ENCODE measurements around the gene EPB41L1.

Gene EPB41L1

DNA sequence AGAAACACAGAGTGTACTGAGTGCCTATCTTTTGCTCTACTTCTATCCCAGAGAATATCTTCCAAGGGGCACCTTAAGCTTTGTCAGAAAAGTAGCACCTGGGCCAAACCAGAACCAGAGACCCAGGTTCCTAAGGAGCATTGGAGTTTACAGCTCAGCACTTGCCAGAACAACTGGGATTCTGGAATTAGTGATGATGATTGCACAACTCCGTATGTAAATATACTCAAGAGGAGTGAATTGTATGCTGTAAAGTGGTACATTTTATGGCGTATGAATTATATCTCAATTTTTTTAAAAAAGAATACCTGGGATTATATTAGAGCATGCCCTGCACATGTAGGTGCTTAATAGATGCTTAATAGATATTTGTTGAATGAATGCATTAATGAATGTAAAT lies 36.2 kb upstream of the EPB41L1 start:
- Mint-ChIP-seq H3K36me3 (ENCODE audit: low read depth) (no peaks in the 10 kb centered on the region), H3K27ac (no peak overlapping the region), H3K27me3 (peaks cover 10% of the 10 kb centered on the region), H3K4me3 (no peak overlapping the region), H3K9me3 (no peaks in the 10 kb centered on the region), H3K4me1 (ENCODE audit: low read depth) (no peaks in the 10 kb centered on the region)

- no peak overlapping the region for H3K27ac Mint-ChIP-seq
- peaks cover 10% of the 10 kb centered on the region for H3K27me3 Mint-ChIP-seq
- H3K4me3 Mint-ChIP-seq = no peak overlapping the region
- no peaks in the 10 kb centered on the region for H3K4me1 Mint-ChIP-seq (ENCODE audit: low read depth)
- H3K36me3 Mint-ChIP-seq (ENCODE audit: low read depth) = no peaks in the 10 kb centered on the region
- no peaks in the 10 kb centered on the region for H3K9me3 Mint-ChIP-seq
Measured at GRCh38 chr20:36119537-36119936, 35.0 kb upstream of the EPB41L1 start.

DNA sequence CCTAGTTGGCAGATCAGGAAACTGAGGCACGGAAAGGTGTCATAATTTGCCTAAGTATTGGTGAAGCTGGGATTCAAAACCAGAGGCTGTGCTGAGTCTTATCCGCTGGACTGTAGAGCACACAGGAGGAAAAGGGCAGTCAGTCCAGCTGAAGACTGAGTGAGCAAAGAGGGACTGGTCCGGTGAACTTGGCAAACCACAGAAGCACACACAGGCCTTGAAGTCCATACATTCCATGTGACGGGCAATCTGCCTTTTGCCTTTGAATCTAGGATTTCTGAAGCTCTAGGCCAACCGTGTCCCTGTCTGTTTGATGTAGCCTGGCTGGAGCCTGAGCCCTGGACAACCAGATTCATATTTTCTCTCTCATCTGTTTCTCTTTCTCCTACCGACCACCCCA lies 34.3 kb upstream of the EPB41L1 start:
- Mint-ChIP-seq H3K4me1 (ENCODE audit: low read depth) (no peaks in the 10 kb centered on the region), H3K9me3 (no peaks in the 10 kb centered on the region), H3K27me3 (peaks cover 9% of the 10 kb centered on the region), H3K36me3 (ENCODE audit: low read depth) (no peaks in the 10 kb centered on the region), H3K4me3 (no peak overlapping the region), H3K27ac (no peak overlapping the region)

GRCh38 chr20:36120991-36121390 lies 33.5 kb upstream of the EPB41L1 start:
- no peak overlapping the region for H3K27ac Mint-ChIP-seq
- H3K9me3 Mint-ChIP-seq = no peaks in the 10 kb centered on the region
- no peak overlapping the region for H3K4me3 Mint-ChIP-seq
- no peaks in the 10 kb centered on the region for H3K36me3 Mint-ChIP-seq (ENCODE audit: low read depth)
- H3K4me1 Mint-ChIP-seq (ENCODE audit: low read depth) = no peaks in the 10 kb centered on the region
- H3K27me3 Mint-ChIP-seq = peaks cover 6% of the 10 kb centered on the region

GRCh38 chr20:36121981-36122930 lies 32.3 kb upstream of the EPB41L1 start:
- Mint-ChIP-seq H3K36me3 (ENCODE audit: low read depth) (no peaks in the 10 kb centered on the region), H3K9me3 (no peaks in the 10 kb centered on the region), H3K4me3 (no peak overlapping the region), H3K27ac (no peak overlapping the region), H3K4me1 (ENCODE audit: low read depth) (no peaks in the 10 kb centered on the region), H3K27me3 (peaks cover 5% of the 10 kb centered on the region)

- H3K27ac Mint-ChIP-seq = no peak overlapping the region
- no peak overlapping the region for H3K4me3 Mint-ChIP-seq
- no peaks in the 10 kb centered on the region for H3K4me1 Mint-ChIP-seq (ENCODE audit: low read depth)
- H3K36me3 Mint-ChIP-seq (ENCODE audit: low read depth) = no peaks in the 10 kb centered on the region
- H3K9me3 Mint-ChIP-seq = no peaks in the 10 kb centered on the region
- peaks cover 5% of the 10 kb centered on the region for H3K27me3 Mint-ChIP-seq
Measured at GRCh38 chr20:36122931-36123288, 31.6 kb upstream of the EPB41L1 start.

DNA sequence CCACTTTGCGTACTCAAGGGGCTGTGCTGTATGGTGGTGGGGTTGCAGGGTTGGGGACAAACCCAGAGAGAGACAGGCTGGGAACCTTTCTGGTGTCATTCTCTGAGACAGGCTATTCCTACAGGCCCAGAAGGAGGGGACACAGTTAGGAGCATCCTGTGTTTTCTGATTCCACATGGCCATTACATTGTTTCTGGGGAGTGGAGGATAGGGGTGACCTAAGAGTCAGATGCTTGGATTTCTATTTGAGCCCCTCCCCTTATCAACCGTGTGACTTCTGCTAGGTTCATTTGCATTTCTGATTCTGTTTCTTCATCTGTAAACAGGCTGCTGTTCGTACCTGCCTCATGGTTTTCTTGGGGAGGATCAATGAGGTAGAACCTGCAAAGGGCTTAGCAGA lies 29.4 kb upstream of the EPB41L1 start:
- no peaks in the 10 kb centered on the region for H3K36me3 Mint-ChIP-seq (ENCODE audit: low read depth)
- H3K4me3 Mint-ChIP-seq = no peak overlapping the region
- no peak overlapping the region for H3K27ac Mint-ChIP-seq
- peaks cover 5% of the 10 kb centered on the region for H3K27me3 Mint-ChIP-seq
- H3K9me3 Mint-ChIP-seq = no peaks in the 10 kb centered on the region
- H3K4me1 Mint-ChIP-seq (ENCODE audit: low read depth) = no peaks in the 10 kb centered on the region

DNA sequence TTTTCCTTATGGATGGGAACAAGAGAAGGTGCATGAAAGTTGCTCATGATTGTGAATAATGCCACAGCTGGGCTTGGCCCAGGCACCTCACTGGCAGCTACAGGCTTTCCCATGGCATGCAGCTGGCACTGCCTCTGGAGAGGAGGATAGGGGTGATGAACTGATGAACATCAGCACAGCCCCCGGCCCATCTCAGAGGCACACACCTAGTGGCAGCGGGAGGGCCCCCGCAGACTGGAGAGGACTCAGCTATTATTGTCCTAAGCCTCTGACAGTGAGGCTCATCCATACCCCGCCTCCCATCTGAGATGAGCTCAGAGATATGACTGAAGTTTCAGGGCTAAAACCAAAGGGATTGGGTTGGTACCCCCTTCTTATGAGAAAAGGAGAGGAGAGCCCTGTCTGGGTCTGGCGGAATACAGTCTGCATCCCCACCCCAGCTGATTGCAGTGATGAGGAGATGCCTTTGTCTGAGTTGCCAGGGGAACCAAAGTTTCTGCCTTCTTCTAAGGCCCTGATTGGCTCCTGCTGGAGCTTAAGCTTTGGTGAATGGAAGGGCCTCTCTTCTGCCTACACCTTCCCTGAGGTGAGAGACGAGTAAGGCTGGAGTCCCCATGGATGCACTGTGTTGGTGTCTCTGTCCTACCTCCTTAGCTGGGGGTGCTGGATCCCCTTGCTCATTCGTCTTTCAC lies 27.6 kb upstream of the EPB41L1 start:
- Mint-ChIP-seq H3K4me1 (ENCODE audit: low read depth) (no peaks in the 10 kb centered on the region), H3K27me3 (peaks cover 5% of the 10 kb centered on the region), H3K36me3 (ENCODE audit: low read depth) (no peaks in the 10 kb centered on the region), H3K27ac (no peak overlapping the region), H3K4me3 (no peak overlapping the region), H3K9me3 (no peaks in the 10 kb centered on the region)

DNA sequence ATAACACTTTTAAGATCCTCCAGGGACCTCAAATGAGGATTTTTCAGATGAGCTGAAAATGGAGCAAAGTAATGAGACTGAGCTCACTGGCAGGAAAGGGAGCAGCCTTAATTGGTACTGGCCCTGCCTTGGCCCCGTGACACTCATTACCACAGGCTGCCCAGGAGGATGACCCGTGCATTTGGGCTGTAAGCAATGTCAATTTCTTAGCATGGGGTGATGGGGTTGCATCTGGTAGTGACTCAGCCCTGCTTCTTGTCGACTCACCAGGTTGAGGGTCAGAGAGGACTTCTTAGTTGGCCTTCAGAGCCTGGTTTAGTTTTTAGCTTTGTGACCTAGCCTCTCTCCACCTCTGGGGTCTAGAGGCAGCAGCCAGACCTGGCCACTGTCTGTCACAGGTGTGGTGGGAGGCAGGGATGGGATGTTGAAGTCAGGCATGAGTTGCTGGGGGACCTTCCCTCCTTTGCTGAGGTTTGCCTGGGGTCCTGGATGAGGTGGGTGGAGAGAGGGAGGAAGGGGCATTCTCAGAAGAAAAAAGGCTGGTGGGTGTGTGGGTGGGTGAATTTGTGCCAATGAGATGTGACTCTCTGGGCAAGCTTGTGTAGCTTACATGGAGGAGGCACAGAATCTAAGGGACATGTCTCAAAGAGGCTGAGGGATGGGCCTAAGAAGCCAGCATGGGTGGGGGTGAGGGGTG lies 25.9 kb upstream of the EPB41L1 start:
- Mint-ChIP-seq H3K4me1 (ENCODE audit: low read depth) (no peaks in the 10 kb centered on the region), H3K27me3 (peaks cover 5% of the 10 kb centered on the region), H3K27ac (no peak overlapping the region), H3K36me3 (ENCODE audit: low read depth) (no peaks in the 10 kb centered on the region), H3K9me3 (no peaks in the 10 kb centered on the region), H3K4me3 (no peak overlapping the region)

DNA sequence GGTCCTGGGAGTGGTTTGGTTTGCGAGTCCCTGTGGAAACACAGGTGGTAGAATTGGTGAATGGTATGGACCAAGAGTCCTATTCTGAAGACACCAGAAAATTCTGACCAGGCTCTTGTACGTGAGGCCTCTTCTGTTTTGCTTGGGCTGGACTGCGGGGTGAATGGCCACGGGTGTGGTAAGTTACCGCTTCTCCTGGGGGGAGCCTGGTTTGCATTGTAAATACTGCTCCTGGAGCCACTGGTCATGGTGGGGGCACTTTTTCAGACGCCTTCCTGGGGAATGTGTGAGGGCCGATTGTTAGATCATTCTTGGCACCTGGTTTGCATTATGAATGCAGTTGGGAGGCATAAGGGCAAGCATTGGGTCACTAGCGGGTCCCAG lies 25.4 kb upstream of the EPB41L1 start:
- Mint-ChIP-seq H3K27me3 (peaks cover 4% of the 10 kb centered on the region), H3K27ac (no peak overlapping the region), H3K4me3 (no peak overlapping the region), H3K9me3 (no peaks in the 10 kb centered on the region), H3K4me1 (ENCODE audit: low read depth) (no peaks in the 10 kb centered on the region), H3K36me3 (ENCODE audit: low read depth) (no peaks in the 10 kb centered on the region)

- Mint-ChIP-seq H3K36me3 (ENCODE audit: low read depth) (no peaks in the 10 kb centered on the region), H3K27ac (no peak overlapping the region), H3K4me3 (no peak overlapping the region)
Measured at GRCh38 chr20:36130390-36130789, 24.1 kb upstream of the EPB41L1 start.

DNA sequence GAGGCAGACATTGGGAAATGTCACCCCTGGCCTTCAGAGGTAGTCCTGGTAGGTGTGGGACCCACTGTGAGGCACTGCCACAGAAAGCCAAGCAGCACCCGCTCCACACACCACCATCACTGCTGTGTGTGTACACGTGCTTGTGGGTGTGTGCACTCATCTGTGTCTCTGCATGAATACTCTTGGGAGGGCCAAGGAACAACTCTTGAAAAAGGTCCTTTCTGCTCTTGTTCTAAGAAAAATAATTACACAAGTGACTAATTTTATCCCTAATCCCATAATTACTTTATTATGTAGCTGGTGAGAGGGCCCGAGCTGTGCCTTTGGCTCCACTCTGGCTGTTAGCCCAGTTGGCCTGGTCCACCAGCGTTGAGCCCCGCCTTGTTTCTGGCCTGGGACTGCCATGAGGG lies 21.7 kb upstream of the EPB41L1 start:
- H3K9me3 Mint-ChIP-seq = no peaks in the 10 kb centered on the region

More at GRCh38 chr20:36130390-36130789, 24.1 kb upstream of the EPB41L1 start:
- H3K9me3 Mint-ChIP-seq = no peaks in the 10 kb centered on the region
- no peaks in the 10 kb centered on the region for H3K4me1 Mint-ChIP-seq (ENCODE audit: low read depth)
- H3K27me3 Mint-ChIP-seq = no peaks in the 10 kb centered on the region

GRCh38 chr20:36133821-36134220 lies 20.7 kb upstream of the EPB41L1 start:
- Mint-ChIP-seq H3K4me1 (ENCODE audit: low read depth) (no peaks in the 10 kb centered on the region), H3K27ac (no peak overlapping the region), H3K4me3 (no peak overlapping the region), H3K36me3 (ENCODE audit: low read depth) (no peaks in the 10 kb centered on the region), H3K27me3 (no peaks in the 10 kb centered on the region), H3K9me3 (no peaks in the 10 kb centered on the region)

More for the DNA sequence above, 21.7 kb upstream of the EPB41L1 start:
- Mint-ChIP-seq H3K27ac (no peak overlapping the region), H3K27me3 (no peaks in the 10 kb centered on the region), H3K4me1 (ENCODE audit: low read depth) (no peaks in the 10 kb centered on the region), H3K4me3 (no peak overlapping the region), H3K36me3 (ENCODE audit: low read depth) (no peaks in the 10 kb centered on the region)

DNA sequence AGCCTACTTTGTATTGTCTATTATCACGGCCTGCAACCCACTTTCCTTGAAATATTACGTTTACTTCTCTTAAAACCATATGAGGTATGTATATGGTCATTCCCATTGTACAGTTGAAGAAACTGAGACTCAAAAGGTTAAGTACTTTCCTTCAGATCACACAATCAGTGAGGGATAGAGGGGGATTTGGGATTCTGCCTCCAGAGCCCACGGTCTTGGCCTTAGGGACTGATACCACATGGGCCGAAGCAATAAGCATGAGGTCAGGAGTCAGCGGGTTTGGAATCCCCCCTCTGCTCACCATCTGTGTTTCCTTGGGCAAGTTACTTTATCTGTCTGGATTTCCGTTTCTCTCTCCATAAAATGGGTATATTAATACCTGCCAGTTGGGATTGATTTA lies 19.4 kb upstream of the EPB41L1 start:
- H3K27ac Mint-ChIP-seq = no peak overlapping the region
- H3K27me3 Mint-ChIP-seq = no peaks in the 10 kb centered on the region

GRCh38 chr20:36135821-36136220 lies 18.7 kb upstream of the EPB41L1 start:
- no peak overlapping the region for H3K27ac Mint-ChIP-seq
- H3K9me3 Mint-ChIP-seq = no peaks in the 10 kb centered on the region
- no peak overlapping the region for H3K4me3 Mint-ChIP-seq
- H3K36me3 Mint-ChIP-seq (ENCODE audit: low read depth) = no peaks in the 10 kb centered on the region
- H3K27me3 Mint-ChIP-seq = no peaks in the 10 kb centered on the region
- H3K4me1 Mint-ChIP-seq (ENCODE audit: low read depth) = no peaks in the 10 kb centered on the region

More for the DNA sequence above, 19.4 kb upstream of the EPB41L1 start:
- Mint-ChIP-seq H3K4me3 (no peak overlapping the region), H3K36me3 (ENCODE audit: low read depth) (no peaks in the 10 kb centered on the region), H3K4me1 (ENCODE audit: low read depth) (no peaks in the 10 kb centered on the region), H3K9me3 (no peaks in the 10 kb centered on the region)
